B cell (primary cell): ENCODE data around the gene TOGARAM2. TPM values are rescaled to one million over a fixed set of nuclear protein-coding genes. Genes with fewer than 3 reads are reported as not detected.

Source experiments
- ATAC-seq: fragments of 200-7000 bp; cut with Tn5 transposase; one replicate; pipeline ENCODE4 v1.10.0; 2021; ENCODE audit warnings: low read depth, mild to moderate bottlenecking, moderate number of reproducible peaks, moderate library complexity
- CTCF ChIA-PET: fragments of 350-600 bp; sonication (Branson Sonifier 250); formaldehyde crosslinking; loops from one replicate; lab custom pipeline; 2021; ENCODE audit warnings: antibody characterized with exemption, inconsistent platforms; lab: Charles Lee
- POLR2A ChIA-PET: fragments of 350-600 bp; sonication (Branson Sonifier 250); formaldehyde crosslinking; loops from one replicate; lab custom pipeline; 2021; ENCODE audit warnings: antibody characterized with exemption; lab: Charles Lee
- DNase-seq: peaks from one replicate; pipeline ENCODE4 v3.0.0; 2013
- H2AFZ ChIP-seq: 2 replicates; pipeline ENCODE4 v1.6.1; 2012; ENCODE audit warnings: mild to moderate bottlenecking, low read depth, low read length; ENCODE audit not compliant: insufficient read depth, poor library complexity, severe bottlenecking
- H3K27ac ChIP-seq, 2 donors: 1 replicate in 1 of 2; 2 replicates in 1 of 2; pipeline ENCODE4 v1.5.1; 2012 to 2013; ENCODE audit warnings: low read length in 2 of 2, mild to moderate bottlenecking in 2 of 2, moderate library complexity in 1 of 2
- H3K27me3 ChIP-seq, 4 experiments: fragments of 200-600 bp in 1 of 4; sonication (generic) in 1 of 4; replicated peaks in 1 of 4; 1 replicate in 2 of 4; 2 replicates in 2 of 4; pipeline versions ENCODE4 v1.6.1 to v1.7.0; 2013 to 2016; ENCODE audit warnings: low read length in 3 of 4, mild to moderate bottlenecking in 2 of 4, mixed read lengths in 1 of 4, moderate library complexity in 1 of 4; ENCODE audit not compliant: insufficient read depth in 4 of 4, control insufficient read depth in 3 of 4; ENCODE audit errors: control extremely low read depth in 1 of 4
- H3K36me3 ChIP-seq, 2 experiments: replicated peaks in 1 of 2; 1 replicate in 1 of 2; 2 replicates in 1 of 2; pipeline versions ENCODE4 v1.6.1 to v1.7.1; 2013; ENCODE audit warnings: low read length in 1 of 2; ENCODE audit not compliant: insufficient read depth in 2 of 2, control insufficient read depth in 1 of 2; ENCODE audit errors: control extremely low read depth in 1 of 2, extremely low read depth in 1 of 2
- H3K4me1 ChIP-seq, 2 donors: fragments of 200-600 bp in 1 of 2; sonication (generic) in 1 of 2; 1 replicate in 1 of 2; 2 replicates in 1 of 2; pipeline versions ENCODE4 v1.5.1 to v1.6.1; 2013 to 2017; ENCODE audit warnings: low read length in 2 of 2; ENCODE audit not compliant: control insufficient read depth in 2 of 2, insufficient read depth in 2 of 2
- H3K4me2 ChIP-seq: replicated peaks from 2 replicates; pipeline ENCODE3; 2012; ENCODE audit warnings: mild to moderate bottlenecking, low read depth, low read length; ENCODE audit not compliant: poor library complexity, severe bottlenecking
- H3K4me3 ChIP-seq, 5 experiments: fragments of 200-600 bp in 1 of 5; sonication (generic) in 1 of 5; 1 replicate in 3 of 5; 2 replicates in 2 of 5; pipeline versions ENCODE4 v1.5.1 to v1.7.0; 2011 to 2016; ENCODE audit warnings: low read length in 4 of 5, mild to moderate bottlenecking in 4 of 5, low read depth in 2 of 5, control low read depth in 1 of 5, moderate library complexity in 1 of 5; ENCODE audit not compliant: insufficient read depth in 1 of 5; ENCODE audit errors: control extremely low read depth in 1 of 5, extremely low read depth in 1 of 5
- H3K79me2 ChIP-seq: fragments of 200-600 bp; sonication (generic); one replicate; pipeline ENCODE4 v1.6.0; 2016; ENCODE audit warnings: low read length; ENCODE audit not compliant: control insufficient read depth, insufficient read depth
- H3K9ac ChIP-seq: fragments of 200-600 bp; sonication (generic); 2 replicates; pipeline ENCODE4 v1.6.1; 2017; ENCODE audit warnings: mild to moderate bottlenecking, low read length, moderate library complexity
- H3K9me3 ChIP-seq, 3 donors: one replicate each; pipeline versions ENCODE4 v1.6.1 to v1.7.1; 2013; ENCODE audit warnings: low read length in 2 of 3; ENCODE audit not compliant: control insufficient read depth in 2 of 3, insufficient read depth in 1 of 3; ENCODE audit errors: control extremely low read depth in 1 of 3
- H4K20me1 ChIP-seq: 2 replicates; pipeline ENCODE4 v1.6.0; 2012; ENCODE audit warnings: mild to moderate bottlenecking, low read length; ENCODE audit not compliant: insufficient read depth, control insufficient read depth, poor library complexity, severe bottlenecking
- H3K27ac Mint-ChIP-seq: one replicate; pipeline ENCODE4 v1.8.0; 2021; ENCODE audit warnings: mixed read lengths
- H3K27me3 Mint-ChIP-seq: one replicate; pipeline ENCODE4 v1.8.0; 2021; ENCODE audit warnings: mixed read lengths
- H3K4me1 Mint-ChIP-seq: one replicate; pipeline ENCODE4 v1.8.0; 2021; ENCODE audit warnings: mixed read lengths
- H3K4me3 Mint-ChIP-seq: one replicate; pipeline ENCODE4 v1.8.0; 2021; ENCODE audit warnings: mixed read lengths
- H3K9me3 Mint-ChIP-seq: one replicate; pipeline ENCODE4 v1.8.0; 2022; ENCODE audit warnings: mixed read lengths; ENCODE audit not compliant: insufficient read depth
- EZH2 ChIP-seq: IDR thresholded peaks from 2 replicates; pipeline ENCODE4 v1.6.1; 2012; ENCODE audit warnings: borderline replicate concordance, low read depth, mild to moderate bottlenecking, moderate library complexity, low read length; ENCODE audit not compliant: insufficient read depth, poor library complexity, severe bottlenecking
- WGBS: methylation state at CpG from one replicate; pipeline ENCODE4 v1.1.5; 2013; ENCODE audit warnings: missing lambda C conversion rate; ENCODE audit not compliant: insufficient coverage; 5-methylcytosine and 5-hydroxymethylcytosine counted together
- intact Hi-C: fragments of 100-400 bp; cut with micrococcal nuclease; formaldehyde crosslinking; loops from one replicate; pipeline ENCODE4 v1.10.0; 2022
- polyA plus RNA-seq: library from polyadenylated mRNA; depleted of rRNA; stranded (reverse); fragments of >200 nt; gene quantifications from 2 replicates; pipeline ENCODE4 v1.2.3, GENCODE V29; 2012
- total RNA-seq, 2 donors: library from RNA; stranded (reverse); fragments of 120-200 nt in 1 of 2; gene quantifications; 1 replicate in 1 of 2; 2 replicates in 1 of 2; pipeline versions ENCODE4 v1.2.3 to v1.2.4, GENCODE V29; 2013 to 2022
- TF ChIP-seq, protein P1 (sequence below): fragments of 200-600 bp; IDR thresholded peaks from one replicate; pipeline ENCODE4 v1.8.0; 2022; ENCODE audit warnings: antibody characterized with exemption, mild to moderate bottlenecking

Gene TOGARAM2
- total and polyA plus RNA-seq, 2 donors (not counting 1 experiment from before 2014, with no cell fraction given) = 0.25 to 0.61 TPM

DNA sequence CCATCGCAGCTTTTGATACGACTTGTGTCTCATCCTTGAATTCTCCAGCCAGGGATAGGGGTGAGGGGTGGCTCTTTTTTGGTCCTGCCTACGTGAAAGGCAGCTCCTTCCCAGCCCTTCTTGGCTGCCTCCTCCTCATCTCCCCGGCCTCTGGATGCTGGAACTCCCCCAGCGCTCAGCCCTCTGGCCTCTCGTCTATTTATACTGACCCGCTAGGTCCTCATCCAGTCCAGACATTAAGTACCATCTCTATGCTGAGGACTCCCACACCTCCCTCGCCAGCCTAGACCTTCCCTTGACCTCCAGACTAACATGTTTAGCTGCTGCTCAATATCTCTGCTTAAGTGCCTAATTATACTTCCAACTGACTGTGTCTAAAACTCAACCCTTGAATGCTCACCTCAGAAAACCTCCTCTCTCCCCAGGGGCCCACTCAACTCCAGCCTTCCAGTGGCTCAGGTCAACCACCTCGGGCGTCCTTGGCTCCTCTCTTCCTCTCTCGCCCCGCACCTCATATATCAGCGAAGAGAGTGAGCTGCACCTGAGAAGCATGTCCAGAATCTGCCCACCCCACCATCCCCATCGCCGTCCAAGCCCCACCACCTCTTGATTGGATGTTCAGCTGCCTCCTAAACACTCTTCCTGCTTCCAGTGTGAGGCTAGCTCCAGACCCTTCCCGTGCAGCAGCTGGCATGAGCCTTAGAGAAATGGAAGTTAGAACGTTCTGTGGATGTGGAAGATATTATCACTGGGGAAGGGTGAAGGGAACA is 34.8 kb downstream of the TOGARAM2 start:
- DNase-seq = no peak

More for the DNA sequence above, 34.8 kb downstream of the TOGARAM2 start:
- 95% methylated on average over 12 of the region's 17 CpGs for WGBS
- Histone ChIP-seq H3K9me3 (peaks cover 0 to 6% (median 0%) of the 10 kb centered on the region in 3 donors), H3K36me3 (no peaks in the 10 kb centered on the region), H3K27ac (no peak overlapping the region), H4K20me1 (no peaks in the 10 kb centered on the region), H3K4me1 (peaks cover 29 to 44% of the 10 kb centered on the region in 2 donors), H3K79me2 (no peaks in the 10 kb centered on the region), H3K4me2 (no peak overlapping the region), H2AFZ (peak overlapping the region; percentile 82), H3K27me3 (peaks cover 0 to 17% (median 0%) of the 10 kb centered on the region in 4 experiments), H3K4me3 (no peak overlapping the region), H3K9ac (no peak overlapping the region)
- Mint-ChIP-seq H3K4me3 (peak overlapping the region; percentile 38), H3K27me3 (peaks cover 8% of the 10 kb centered on the region), H3K4me1 (peaks cover 53% of the 10 kb centered on the region), H3K9me3 (no peaks in the 10 kb centered on the region), H3K27ac (peak overlapping the region; percentile 57)
- no peak for ATAC-seq
- ChIA-PET POLR2A (no interaction called here), CTCF (interaction anchor here (1.3 kb wide), 1 partner anchor 11 kb away, joined by 3 read pairs; no protein-coding TSS in a partner anchor)
- intact Hi-C loops = loop anchor here (1.0 kb wide), 1 partner anchor 58 kb away; no protein-coding TSS in a partner anchor
- TF ChIP-seq, protein P1, sequence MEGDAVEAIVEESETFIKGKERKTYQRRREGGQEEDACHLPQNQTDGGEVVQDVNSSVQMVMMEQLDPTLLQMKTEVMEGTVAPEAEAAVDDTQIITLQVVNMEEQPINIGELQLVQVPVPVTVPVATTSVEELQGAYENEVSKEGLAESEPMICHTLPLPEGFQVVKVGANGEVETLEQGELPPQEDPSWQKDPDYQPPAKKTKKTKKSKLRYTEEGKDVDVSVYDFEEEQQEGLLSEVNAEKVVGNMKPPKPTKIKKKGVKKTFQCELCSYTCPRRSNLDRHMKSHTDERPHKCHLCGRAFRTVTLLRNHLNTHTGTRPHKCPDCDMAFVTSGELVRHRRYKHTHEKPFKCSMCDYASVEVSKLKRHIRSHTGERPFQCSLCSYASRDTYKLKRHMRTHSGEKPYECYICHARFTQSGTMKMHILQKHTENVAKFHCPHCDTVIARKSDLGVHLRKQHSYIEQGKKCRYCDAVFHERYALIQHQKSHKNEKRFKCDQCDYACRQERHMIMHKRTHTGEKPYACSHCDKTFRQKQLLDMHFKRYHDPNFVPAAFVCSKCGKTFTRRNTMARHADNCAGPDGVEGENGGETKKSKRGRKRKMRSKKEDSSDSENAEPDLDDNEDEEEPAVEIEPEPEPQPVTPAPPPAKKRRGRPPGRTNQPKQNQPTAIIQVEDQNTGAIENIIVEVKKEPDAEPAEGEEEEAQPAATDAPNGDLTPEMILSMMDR = no peak
- no peak for TF ChIP-seq EZH2
